Mesothelial cell of epicardium (in vitro differentiated cells): ENCODE measurements around the gene ABCA3. TPM values are rescaled to one million over a fixed set of nuclear protein-coding genes. Genes with fewer than 3 reads are reported as not detected.

Source experiments
- DNase-seq, 2 experiments: peaks; one replicate each; pipeline ENCODE4 v3.0.0; 2021; ENCODE audit warnings: low spot score in 2 of 2; ENCODE audit not compliant: unreplicated experiment in 2 of 2
- H3K27ac Mint-ChIP-seq: 2 replicates; pipeline ENCODE4 v1.8.0; 2021; ENCODE audit warnings: mixed read lengths
- H3K27me3 Mint-ChIP-seq: 2 replicates; pipeline ENCODE4 v1.8.0; 2021; ENCODE audit warnings: low read depth, mixed read lengths
- H3K36me3 Mint-ChIP-seq: 2 replicates; pipeline ENCODE4 v1.8.0; 2021; ENCODE audit warnings: mixed read lengths
- H3K4me1 Mint-ChIP-seq: 2 replicates; pipeline ENCODE4 v1.8.0; 2021; ENCODE audit warnings: mixed read lengths
- H3K4me3 Mint-ChIP-seq: 2 replicates; pipeline ENCODE4 v1.8.0; 2021; ENCODE audit warnings: mild to moderate bottlenecking, moderate library complexity, mixed read lengths
- H3K9me3 Mint-ChIP-seq: 2 replicates; pipeline ENCODE4 v1.8.0; 2021; ENCODE audit warnings: mixed read lengths
- CTCF ChIP-seq: fragments of 200-600 bp; sonication (generic); IDR thresholded peaks from one replicate; pipeline ENCODE4 v1.5.0; 2021; ENCODE audit warnings: antibody characterized with exemption; ENCODE audit not compliant: unreplicated experiment
- total RNA-seq: library from RNA; stranded (reverse); gene quantifications from 3 replicates; pipeline ENCODE4 v1.2.1, GENCODE V29; 2021

The ABCA3 gene
- total RNA-seq, 1 donor from 2014 or later = 3.5 TPM

GRCh38 chr16:2277466-2278271 lies 62.9 kb downstream of the ABCA3 start:
- H3K36me3 Mint-ChIP-seq = peaks cover 2% of the 10 kb centered on the region
- no peak overlapping the region for H3K4me3 Mint-ChIP-seq
- H3K27ac Mint-ChIP-seq = no peak overlapping the region
- peaks cover 37% of the 10 kb centered on the region for H3K27me3 Mint-ChIP-seq
- H3K4me1 Mint-ChIP-seq = no peaks in the 10 kb centered on the region
- no peak for DNase-seq
- no peak for TF ChIP-seq CTCF
- H3K9me3 Mint-ChIP-seq = no peaks in the 10 kb centered on the region

- H3K36me3 Mint-ChIP-seq = peaks cover 2% of the 10 kb centered on the region
Measured at GRCh38 chr16:2276368-2277195, 63.9 kb downstream of the ABCA3 start.

GRCh38 chr16:2275476-2276367 lies 64.8 kb downstream of the ABCA3 start:
- H3K27me3 Mint-ChIP-seq = peaks cover 28% of the 10 kb centered on the region
- H3K4me1 Mint-ChIP-seq = no peaks in the 10 kb centered on the region
- no peak for DNase-seq
- no peak overlapping the region for H3K27ac Mint-ChIP-seq
- no peak for TF ChIP-seq CTCF
- peaks cover 2% of the 10 kb centered on the region for H3K36me3 Mint-ChIP-seq
- no peak overlapping the region for H3K4me3 Mint-ChIP-seq
- H3K9me3 Mint-ChIP-seq = no peaks in the 10 kb centered on the region

More at GRCh38 chr16:2276368-2277195, 63.9 kb downstream of the ABCA3 start:
- no peak overlapping the region for H3K4me3 Mint-ChIP-seq
- no peak overlapping the region for H3K27ac Mint-ChIP-seq
- DNase-seq = no peak
- no peaks in the 10 kb centered on the region for H3K4me1 Mint-ChIP-seq
- H3K9me3 Mint-ChIP-seq = no peaks in the 10 kb centered on the region
- peaks cover 37% of the 10 kb centered on the region for H3K27me3 Mint-ChIP-seq
- no peak for TF ChIP-seq CTCF

- H3K9me3 Mint-ChIP-seq = no peaks in the 10 kb centered on the region
- H3K27me3 Mint-ChIP-seq = peaks cover 14% of the 10 kb centered on the region
- TF ChIP-seq CTCF = no peak
- peaks cover 2% of the 10 kb centered on the region for H3K36me3 Mint-ChIP-seq
- H3K4me1 Mint-ChIP-seq = peaks cover 5% of the 10 kb centered on the region
- DNase-seq = no peak
- H3K4me3 Mint-ChIP-seq = no peak overlapping the region
- no peak overlapping the region for H3K27ac Mint-ChIP-seq
Measured at GRCh38 chr16:2273931-2274330, 66.6 kb downstream of the ABCA3 start.

GRCh38 chr16:2273484-2273883 lies 67.0 kb downstream of the ABCA3 start:
- no peak for DNase-seq
- TF ChIP-seq CTCF = no peak
- no peaks in the 10 kb centered on the region for H3K9me3 Mint-ChIP-seq
- H3K36me3 Mint-ChIP-seq = peaks cover 2% of the 10 kb centered on the region
- peak overlapping the region; percentile 14 for H3K27ac Mint-ChIP-seq
- no peak overlapping the region for H3K4me3 Mint-ChIP-seq
- H3K4me1 Mint-ChIP-seq = peaks cover 7% of the 10 kb centered on the region
- peaks cover 14% of the 10 kb centered on the region for H3K27me3 Mint-ChIP-seq
